Measurements from ENCODE around the gene PRKN.

PRKN gene

GRCh38 chr6:161305860-161306259, 1421.7 kb downstream of the PRKN start:
- DNase-seq = no peak

GRCh38 chr6:161303628-161304340, 1423.8 kb downstream of the PRKN start:
- DNase-seq = no peak

- no peak for DNase-seq
Measured at GRCh38 chr6:161302949-161303348, 1424.6 kb downstream of the PRKN start.

GRCh38 chr6:161301338-161301737, 1426.2 kb downstream of the PRKN start:
- DNase-seq = no peak

GRCh38 chr6:161300823-161301222, 1426.7 kb downstream of the PRKN start:
- no peak for DNase-seq

- DNase-seq = no peak
Measured at GRCh38 chr6:161299726-161300125, 1427.8 kb downstream of the PRKN start.

All from DMS79 treated with DMSO at 0.1 percent for 48 hours (cell line).